Suprapubic skin (tissue), 4 donors: ENCODE data around the gene ACTN2. TPM values are rescaled to one million over a fixed set of nuclear protein-coding genes. Genes with fewer than 3 reads are reported as not detected.

Experiments used
- DNase-seq, 2 donors: peaks; one replicate each; pipeline ENCODE4 v3.0.0-alpha.2; 2019; ENCODE audit warnings: low spot score in 2 of 2
- H3K27ac ChIP-seq: fragments of 200-600 bp; sonication (generic); one replicate; pipeline ENCODE4 v1.5.1; 2019
- H3K27me3 ChIP-seq: fragments of 200-600 bp; sonication (generic); one replicate; pipeline ENCODE4 v1.5.1; 2019
- H3K36me3 ChIP-seq: fragments of 200-600 bp; sonication (generic); one replicate; pipeline ENCODE4 v1.5.1; 2019
- H3K4me1 ChIP-seq: fragments of 200-600 bp; sonication (generic); one replicate; pipeline ENCODE4 v1.5.1; 2019
- H3K4me3 ChIP-seq: fragments of 200-600 bp; sonication (generic); one replicate; pipeline ENCODE4 v1.5.1; 2019; ENCODE audit warnings: mild to moderate bottlenecking
- H3K9me3 ChIP-seq: fragments of 200-600 bp; sonication (generic); one replicate; pipeline ENCODE4 v1.5.1; 2019
- EP300 ChIP-seq: sonication (generic); formaldehyde crosslinking; IDR thresholded peaks from one replicate; pipeline ENCODE4 v1.6.1; 2017; ENCODE audit warnings: antibody characterized with exemption
- POLR2A ChIP-seq, 2 donors: fragments of 450-650 bp; IDR thresholded peaks; one replicate each; pipeline ENCODE4 v1.6.1; 2017; ENCODE audit warnings: antibody characterized with exemption in 2 of 2, mild to moderate bottlenecking in 2 of 2, moderate library complexity in 2 of 2
- POLR2AphosphoS5 ChIP-seq, 3 donors: sonication (generic); formaldehyde crosslinking; IDR thresholded peaks; one replicate each; pipeline ENCODE4 v1.6.1; 2017; ENCODE audit warnings: antibody characterized with exemption in 3 of 3
- whole genome bisulfite sequencing: methylation state at CpG from one replicate; pipeline ENCODE4 v1.1.5; 2018; 5-methylcytosine and 5-hydroxymethylcytosine counted together
- total RNA-seq, 4 donors: library from RNA; depleted of rRNA; stranded (reverse); fragments of >200 nt; gene quantifications; one replicate each; pipeline ENCODE4 v1.1.0, GENCODE V29; 2016
- TF ChIP-seq, protein P1 (sequence below), 2 donors: fragments of 200-600 bp in 1 of 2; fragments of 450-650 bp in 1 of 2; sonication (generic) in 1 of 2; IDR thresholded peaks; one replicate each; pipeline ENCODE4 v1.5.1; 2016 to 2019; ENCODE audit warnings: antibody characterized with exemption in 2 of 2, mild to moderate bottlenecking in 1 of 2, moderate library complexity in 1 of 2

ACTN2 gene
- total RNA-seq, 4 donors from 2014 or later, result 1.1 TPM; not detected in 3

DNA sequence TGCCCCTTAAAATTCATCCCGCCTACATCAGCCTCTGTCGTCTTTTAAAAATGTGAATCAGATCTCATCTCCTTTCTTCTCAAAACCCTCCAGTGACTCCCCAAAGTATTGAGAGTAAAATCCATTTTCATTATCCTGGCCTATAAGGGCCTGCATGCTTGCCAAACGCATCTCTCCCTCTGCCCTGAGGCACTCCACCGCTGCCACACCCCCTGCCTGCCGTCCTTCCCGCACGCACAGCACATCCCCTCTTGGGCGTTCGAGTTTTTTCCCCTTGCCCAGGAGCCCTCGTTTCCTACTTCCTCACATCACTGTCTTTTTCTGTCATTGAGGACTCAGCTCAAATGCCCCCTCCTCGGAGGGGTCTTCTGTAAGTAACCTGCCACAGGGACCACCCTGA is 55.5 kb downstream of the ACTN2 start:
- H3K27me3 ChIP-seq, result no peaks in the 10 kb centered on the region
- H3K4me3 ChIP-seq, result no peak overlapping the region
- no peak for DNase-seq
- no peaks in the 10 kb centered on the region for H3K9me3 ChIP-seq
- 57% methylated on average over 11 of the region's 11 CpGs for WGBS
- no peaks in the 10 kb centered on the region for H3K36me3 ChIP-seq
- TF ChIP-seq EP300 (no peak), POLR2A (IDR thresholded peaks at IDR 0.05) (no peak), POLR2AphosphoS5 (IDR thresholded peaks at IDR 0.05) (no peak)
- TF ChIP-seq, protein P1, sequence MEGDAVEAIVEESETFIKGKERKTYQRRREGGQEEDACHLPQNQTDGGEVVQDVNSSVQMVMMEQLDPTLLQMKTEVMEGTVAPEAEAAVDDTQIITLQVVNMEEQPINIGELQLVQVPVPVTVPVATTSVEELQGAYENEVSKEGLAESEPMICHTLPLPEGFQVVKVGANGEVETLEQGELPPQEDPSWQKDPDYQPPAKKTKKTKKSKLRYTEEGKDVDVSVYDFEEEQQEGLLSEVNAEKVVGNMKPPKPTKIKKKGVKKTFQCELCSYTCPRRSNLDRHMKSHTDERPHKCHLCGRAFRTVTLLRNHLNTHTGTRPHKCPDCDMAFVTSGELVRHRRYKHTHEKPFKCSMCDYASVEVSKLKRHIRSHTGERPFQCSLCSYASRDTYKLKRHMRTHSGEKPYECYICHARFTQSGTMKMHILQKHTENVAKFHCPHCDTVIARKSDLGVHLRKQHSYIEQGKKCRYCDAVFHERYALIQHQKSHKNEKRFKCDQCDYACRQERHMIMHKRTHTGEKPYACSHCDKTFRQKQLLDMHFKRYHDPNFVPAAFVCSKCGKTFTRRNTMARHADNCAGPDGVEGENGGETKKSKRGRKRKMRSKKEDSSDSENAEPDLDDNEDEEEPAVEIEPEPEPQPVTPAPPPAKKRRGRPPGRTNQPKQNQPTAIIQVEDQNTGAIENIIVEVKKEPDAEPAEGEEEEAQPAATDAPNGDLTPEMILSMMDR (IDR thresholded peaks at IDR 0.05), result no peak
- no peak overlapping the region for H3K27ac ChIP-seq
- no peaks in the 10 kb centered on the region for H3K4me1 ChIP-seq

DNA sequence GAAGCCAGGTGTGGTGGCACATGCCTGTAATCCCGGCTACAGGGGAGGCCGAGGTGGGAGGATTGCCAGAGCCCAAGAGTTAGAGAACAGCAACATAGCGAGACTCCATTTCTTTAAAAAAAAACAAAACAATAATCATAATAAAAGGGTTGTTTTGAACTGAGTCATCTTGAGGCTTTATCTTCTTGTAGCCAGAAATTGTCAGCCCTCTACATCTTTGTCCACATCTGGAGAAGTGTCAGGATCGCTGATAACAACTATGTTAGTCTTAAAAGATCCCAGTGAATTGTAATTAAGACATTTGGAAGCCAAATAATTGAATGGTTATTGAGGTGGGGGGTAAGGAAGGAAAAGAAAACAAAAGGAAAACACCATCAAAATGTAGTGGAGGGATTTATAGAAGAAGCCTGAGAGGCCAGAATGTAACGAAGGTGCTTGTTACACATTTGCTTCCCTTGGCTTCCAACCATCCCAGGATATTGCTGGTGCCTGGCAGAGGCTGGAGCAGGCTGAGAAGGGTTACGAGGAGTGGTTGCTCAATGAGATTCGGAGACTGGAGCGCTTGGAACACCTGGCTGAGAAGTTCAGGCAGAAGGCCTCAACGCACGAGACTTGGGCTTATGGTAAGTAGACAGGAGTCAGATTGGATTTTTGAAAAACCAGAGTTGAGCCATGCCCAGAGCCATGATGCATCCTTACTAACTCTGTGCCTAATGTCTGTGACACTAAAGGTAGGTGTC is 56.3 kb downstream of the ACTN2 start:
- TF ChIP-seq, protein P1 (IDR thresholded peaks at IDR 0.05), result no peak
- Histone ChIP-seq H3K9me3 (no peaks in the 10 kb centered on the region), H3K4me3 (no peak overlapping the region), H3K27me3 (no peaks in the 10 kb centered on the region), H3K4me1 (no peaks in the 10 kb centered on the region), H3K36me3 (no peaks in the 10 kb centered on the region), H3K27ac (no peak overlapping the region)
- 92% methylated on average over 10 of the region's 10 CpGs for WGBS
- DNase-seq, result no peak

DNA sequence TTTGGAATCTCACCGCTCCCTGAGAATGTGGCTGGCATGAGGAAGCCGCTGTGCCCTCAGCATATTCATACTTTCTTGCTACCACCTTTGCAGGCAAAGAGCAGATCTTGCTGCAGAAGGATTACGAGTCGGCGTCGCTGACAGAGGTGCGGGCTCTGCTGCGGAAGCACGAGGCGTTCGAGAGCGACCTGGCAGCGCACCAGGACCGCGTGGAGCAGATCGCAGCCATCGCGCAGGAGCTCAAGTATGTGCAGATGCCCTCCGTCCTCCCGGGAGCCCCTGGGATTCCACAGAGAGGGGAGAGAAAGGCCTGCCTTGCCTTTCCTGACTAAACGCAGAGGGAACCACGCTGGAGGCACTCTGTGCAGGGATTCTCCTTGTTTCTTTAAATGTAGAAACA is 58.2 kb downstream of the ACTN2 start:
- WGBS, result 93% methylated on average over 22 of the region's 22 CpGs
- TF ChIP-seq POLR2AphosphoS5 (IDR thresholded peaks at IDR 0.05) (no peak), EP300 (no peak), POLR2A (IDR thresholded peaks at IDR 0.05) (no peak)
- TF ChIP-seq, protein P1 (IDR thresholded peaks at IDR 0.05), result no peak
- H3K4me1 ChIP-seq, result no peaks in the 10 kb centered on the region
- no peak for DNase-seq
- no peaks in the 10 kb centered on the region for H3K27me3 ChIP-seq
- no peak overlapping the region for H3K27ac ChIP-seq
- H3K36me3 ChIP-seq, result no peaks in the 10 kb centered on the region
- no peaks in the 10 kb centered on the region for H3K9me3 ChIP-seq
- H3K4me3 ChIP-seq, result no peak overlapping the region

DNA sequence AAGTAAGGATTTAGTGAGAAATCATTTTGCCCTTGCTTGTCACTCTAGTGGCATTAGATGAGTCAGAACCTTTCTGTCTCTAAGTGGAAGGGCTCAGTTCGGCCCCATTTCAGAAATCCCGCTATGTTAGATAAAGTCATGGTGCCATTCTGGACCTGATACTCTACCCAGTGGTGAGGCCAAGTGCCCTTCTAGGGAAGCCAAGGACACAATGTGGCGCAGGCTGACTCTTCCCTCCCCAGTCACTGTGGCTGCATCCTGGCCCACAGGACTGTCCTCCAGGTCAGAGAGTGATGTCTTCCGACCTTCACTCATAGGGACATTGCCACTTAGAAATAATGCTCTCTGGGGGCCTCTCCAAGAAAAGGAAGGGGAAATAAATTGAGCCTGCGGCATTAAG is 60.5 kb downstream of the ACTN2 start:
- H3K4me3 ChIP-seq, result no peak overlapping the region
- no peak for DNase-seq
- H3K27ac ChIP-seq, result no peak overlapping the region
- no peaks in the 10 kb centered on the region for H3K4me1 ChIP-seq
- 85% methylated on average over 5 of the region's 5 CpGs for WGBS
- H3K27me3 ChIP-seq, result no peaks in the 10 kb centered on the region
- TF ChIP-seq, protein P1 (IDR thresholded peaks at IDR 0.05), result no peak
- TF ChIP-seq POLR2AphosphoS5 (IDR thresholded peaks at IDR 0.05) (no peak), EP300 (no peak), POLR2A (IDR thresholded peaks at IDR 0.05) (no peak)
- no peaks in the 10 kb centered on the region for H3K36me3 ChIP-seq
- no peaks in the 10 kb centered on the region for H3K9me3 ChIP-seq

DNA sequence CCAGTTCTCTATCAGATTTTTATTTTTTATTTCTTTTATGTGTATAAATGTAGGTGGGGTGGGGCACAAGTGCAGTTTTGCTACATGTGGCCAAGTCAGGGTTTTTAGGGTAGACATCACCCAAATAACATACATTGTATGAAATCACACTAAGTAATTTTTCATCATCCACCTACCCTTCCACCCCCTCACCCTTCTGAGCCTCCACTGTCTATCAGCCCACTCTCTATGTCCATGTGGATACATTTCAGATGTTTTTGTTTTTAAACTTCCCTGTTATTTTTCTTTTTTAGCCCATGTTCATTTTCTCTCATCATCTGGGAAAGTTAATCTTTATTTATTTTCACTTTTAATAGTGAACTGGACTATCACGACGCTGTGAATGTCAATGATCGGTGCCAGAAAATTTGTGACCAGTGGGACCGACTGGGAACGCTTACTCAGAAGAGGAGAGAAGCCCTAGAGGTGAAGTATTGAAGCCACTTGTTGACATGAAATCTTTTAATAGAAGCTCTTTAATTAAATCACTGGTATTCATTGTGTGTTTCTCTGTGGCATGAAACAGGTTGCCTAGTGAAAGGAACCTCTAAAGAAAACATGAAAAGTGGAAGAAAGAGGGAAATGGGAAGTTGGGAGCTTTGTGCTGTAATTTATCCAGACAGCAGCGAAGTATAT is 61.1 kb downstream of the ACTN2 start:
- H3K36me3 ChIP-seq, result no peaks in the 10 kb centered on the region
- DNase-seq, result no peak
- no peak overlapping the region for H3K4me3 ChIP-seq
- no peaks in the 10 kb centered on the region for H3K9me3 ChIP-seq
- no peaks in the 10 kb centered on the region for H3K27me3 ChIP-seq
- H3K27ac ChIP-seq, result no peak overlapping the region
- H3K4me1 ChIP-seq, result no peaks in the 10 kb centered on the region
- TF ChIP-seq EP300, result no peak
- 79% methylated on average over 6 of the region's 6 CpGs for WGBS
